Activated CD8-positive, alpha-beta T cell treated with anti-CD3 and anti-CD28 coated beads, Interleukin-2, amount 10 ng/mL, durations not matched to agents 7 days and 5 days (primary cell): ENCODE results near the gene FRAS1. TPM values are rescaled to one million over a fixed set of nuclear protein-coding genes. Genes with fewer than 3 reads are reported as not detected.

Experiments
- ATAC-seq: fragments of 150-1000 bp; cut with Tn5 transposase; one replicate; pipeline ENCODE4 v1.10.0; 2021; ENCODE audit warnings: moderate library complexity
- CTCF ChIA-PET: fragments of 350-600 bp; sonication (Branson Sonifier 250); formaldehyde crosslinking; loops from one replicate; lab custom pipeline; 2021; ENCODE audit warnings: antibody characterized with exemption; lab: Charles Lee
- POLR2A ChIA-PET: fragments of 350-600 bp; sonication (Branson Sonifier 250); formaldehyde crosslinking; loops from one replicate; lab custom pipeline; 2021; ENCODE audit warnings: antibody characterized with exemption; lab: Charles Lee
- DNase-seq: peaks from one replicate; pipeline ENCODE4 v3.0.0-alpha.2; 2020
- H3K27ac Mint-ChIP-seq: one replicate; pipeline ENCODE4 v1.8.0; 2021; ENCODE audit warnings: mild to moderate bottlenecking, mixed read lengths
- H3K27me3 Mint-ChIP-seq: one replicate; pipeline ENCODE4 v1.8.0; 2021; ENCODE audit warnings: low read depth, mixed read lengths
- H3K36me3 Mint-ChIP-seq: one replicate; pipeline ENCODE4 v1.8.0; 2021; ENCODE audit warnings: low read depth, mixed read lengths
- H3K4me1 Mint-ChIP-seq: one replicate; pipeline ENCODE4 v1.8.0; 2021; ENCODE audit warnings: low read depth, mixed read lengths
- H3K4me3 Mint-ChIP-seq: one replicate; pipeline ENCODE4 v1.8.0; 2021; ENCODE audit warnings: mild to moderate bottlenecking, mixed read lengths
- H3K9me3 Mint-ChIP-seq: one replicate; pipeline ENCODE4 v1.8.0; 2022; ENCODE audit warnings: mixed read lengths; ENCODE audit not compliant: insufficient read depth
- total RNA-seq, 2 experiments: library from RNA; stranded (reverse); gene quantifications; one replicate each; pipeline ENCODE4 v1.2.3, GENCODE V29; 2021

FRAS1 gene
- total RNA-seq, 2 experiments from 2014 or later: 0.08 TPM; not detected in 1

DNA sequence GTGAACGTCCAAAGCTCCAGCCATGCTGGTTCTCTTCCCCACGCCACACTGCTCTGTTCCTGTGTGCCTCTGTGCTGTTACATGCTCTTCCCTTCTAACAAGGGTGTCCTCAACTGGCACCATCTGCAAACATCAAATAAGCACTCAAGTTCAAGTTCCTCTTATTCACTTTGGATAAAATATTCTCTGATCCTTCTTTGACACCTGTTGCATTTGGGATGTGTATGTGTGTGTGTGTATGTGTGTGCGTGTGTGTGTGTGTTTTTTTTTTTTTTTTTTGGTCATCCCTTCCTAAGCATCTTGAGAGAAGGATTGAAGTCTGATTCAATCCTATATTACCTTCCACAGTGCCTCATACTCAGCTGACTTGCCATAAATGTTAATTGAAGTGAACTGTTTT, 290.4 kb downstream of the FRAS1 start:
- DNase-seq (no peak), ATAC-seq (no peak)
- Mint-ChIP-seq H3K27ac (no peak overlapping the region), H3K36me3 (no peaks in the 10 kb centered on the region), H3K9me3 (no peaks in the 10 kb centered on the region), H3K4me1 (no peaks in the 10 kb centered on the region), H3K4me3 (no peak overlapping the region), H3K27me3 (peaks cover 5% of the 10 kb centered on the region)
- ChIA-PET CTCF (no interaction called here), POLR2A (no interaction called here)

DNA sequence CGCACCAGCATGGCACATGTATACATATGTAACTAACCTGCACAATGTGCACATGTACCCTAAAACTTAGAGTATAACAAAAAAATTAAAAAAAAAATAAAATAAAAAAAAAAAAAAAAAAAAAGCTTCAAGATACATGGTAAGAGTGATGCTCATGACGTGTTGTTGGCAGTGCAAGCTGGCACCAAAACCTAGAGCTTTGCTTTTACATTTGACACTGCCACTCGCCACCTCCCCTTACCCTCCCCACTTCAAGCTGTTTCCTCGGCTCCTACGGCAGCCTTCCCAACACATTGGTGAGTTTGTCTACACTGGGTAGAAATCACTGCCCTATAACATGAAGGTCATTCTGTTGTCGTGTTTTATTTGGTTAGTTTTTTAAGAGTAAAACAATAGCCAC, 296.8 kb downstream of the FRAS1 start:
- no peaks in the 10 kb centered on the region for H3K4me1 Mint-ChIP-seq
- H3K27ac Mint-ChIP-seq: no peak overlapping the region
- CTCF ChIA-PET: interaction anchor here (1.1 kb wide), 1 partner anchor 12 kb away, joined by 4 read pairs; no protein-coding TSS in a partner anchor
- DNase-seq (no peak), ATAC-seq (no peak)
- no peaks in the 10 kb centered on the region for H3K9me3 Mint-ChIP-seq
- no peak overlapping the region for H3K4me3 Mint-ChIP-seq
- POLR2A ChIA-PET: no interaction called here
- peaks cover 16% of the 10 kb centered on the region for H3K27me3 Mint-ChIP-seq
- no peaks in the 10 kb centered on the region for H3K36me3 Mint-ChIP-seq

DNA sequence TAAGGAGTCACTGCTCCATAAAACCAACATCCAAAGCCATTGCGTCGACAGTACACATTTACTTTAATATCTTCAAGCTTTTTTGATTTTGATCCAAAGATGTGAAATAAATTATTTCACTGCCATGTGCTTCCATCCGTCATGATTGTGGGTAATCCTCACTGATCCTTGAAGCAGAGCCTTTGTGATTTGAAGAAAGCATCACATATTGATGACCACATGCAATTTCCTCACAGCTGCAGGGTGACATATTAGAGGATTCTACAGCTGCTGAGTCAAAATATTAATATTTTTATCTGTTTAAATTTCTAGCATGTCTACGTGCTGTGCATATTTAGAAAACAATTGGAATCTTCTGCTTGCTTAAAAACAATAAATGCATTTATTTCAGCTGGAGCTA, 297.7 kb downstream of the FRAS1 start:
- POLR2A ChIA-PET: no interaction called here
- DNase-seq (no peak), ATAC-seq (no peak)
- CTCF ChIA-PET: interaction anchor here (1.1 kb wide), 1 partner anchor 13 kb away, joined by 4 read pairs; no protein-coding TSS in a partner anchor
- H3K4me3 Mint-ChIP-seq: no peak overlapping the region
- H3K9me3 Mint-ChIP-seq: no peaks in the 10 kb centered on the region
- H3K4me1 Mint-ChIP-seq: no peaks in the 10 kb centered on the region
- H3K27ac Mint-ChIP-seq: no peak overlapping the region
- H3K27me3 Mint-ChIP-seq: peaks cover 22% of the 10 kb centered on the region
- no peaks in the 10 kb centered on the region for H3K36me3 Mint-ChIP-seq

DNA sequence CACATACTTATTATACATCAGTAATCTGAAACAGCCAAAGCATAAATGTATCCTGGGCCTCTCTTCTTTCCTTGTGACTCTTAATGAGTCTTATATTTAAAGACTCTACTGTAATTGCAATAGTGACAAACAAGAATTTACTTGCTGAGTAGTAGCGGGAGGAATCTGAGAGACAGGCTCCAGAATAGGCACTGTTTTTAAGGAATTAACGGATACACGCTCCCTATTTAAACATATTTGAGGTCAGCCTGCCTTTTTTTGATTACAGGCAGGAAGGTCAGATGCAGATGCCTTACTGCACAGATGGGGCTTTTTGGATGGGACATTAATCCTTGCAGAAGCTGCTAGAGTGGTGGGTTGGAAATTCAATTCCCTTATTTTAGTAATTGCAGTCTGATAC, 298.2 kb downstream of the FRAS1 start:
- DNase-seq (no peak), ATAC-seq (no peak)
- H3K4me1 Mint-ChIP-seq: no peaks in the 10 kb centered on the region
- H3K9me3 Mint-ChIP-seq: no peaks in the 10 kb centered on the region
- ChIA-PET CTCF (no interaction called here), POLR2A (no interaction called here)
- no peak overlapping the region for H3K4me3 Mint-ChIP-seq
- H3K27me3 Mint-ChIP-seq: peaks cover 25% of the 10 kb centered on the region
- H3K36me3 Mint-ChIP-seq: no peaks in the 10 kb centered on the region
- H3K27ac Mint-ChIP-seq: no peak overlapping the region

DNA sequence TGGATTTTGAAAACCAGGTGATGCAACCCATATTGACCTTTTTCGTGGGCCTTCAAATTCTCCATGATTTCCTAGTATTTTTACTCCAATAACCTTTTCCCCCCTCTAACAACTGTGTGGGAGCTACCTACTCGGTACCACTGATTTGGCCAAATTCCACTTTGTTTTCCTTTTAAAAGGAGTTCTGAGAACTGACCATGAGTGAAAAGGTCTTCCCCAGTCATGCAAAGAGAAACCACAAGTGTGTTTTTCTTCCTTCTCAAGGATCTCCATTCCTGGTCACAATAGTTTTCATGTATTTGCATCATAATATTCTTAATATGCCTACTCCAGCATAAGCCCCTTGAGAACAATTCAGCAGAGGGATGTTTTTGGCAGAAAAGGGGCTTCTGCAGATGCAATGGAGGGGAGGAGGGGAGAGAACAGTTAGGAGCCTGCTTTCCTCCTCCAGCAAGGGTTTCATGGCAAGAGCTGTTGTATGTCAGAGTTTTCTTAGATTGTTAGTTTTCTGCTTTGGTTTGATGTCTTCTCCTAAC, 299.2 kb downstream of the FRAS1 start:
- POLR2A ChIA-PET: no interaction called here
- Mint-ChIP-seq H3K4me3 (no peak overlapping the region), H3K27ac (no peak overlapping the region), H3K36me3 (no peaks in the 10 kb centered on the region), H3K27me3 (peaks cover 30% of the 10 kb centered on the region), H3K4me1 (no peaks in the 10 kb centered on the region), H3K9me3 (no peaks in the 10 kb centered on the region)
- CTCF ChIA-PET: no interaction called here
- no peak for DNase-seq
- ATAC-seq: no peak

GRCh38 chr4:78357122-78357521, 300.0 kb downstream of the FRAS1 start:
- DNase-seq: no peak
- ChIA-PET POLR2A (no interaction called here), CTCF (no interaction called here)
- no peak for ATAC-seq
- Mint-ChIP-seq H3K27ac (no peak overlapping the region), H3K36me3 (no peaks in the 10 kb centered on the region), H3K9me3 (no peaks in the 10 kb centered on the region), H3K4me3 (no peak overlapping the region), H3K4me1 (no peaks in the 10 kb centered on the region), H3K27me3 (peaks cover 30% of the 10 kb centered on the region)

DNA sequence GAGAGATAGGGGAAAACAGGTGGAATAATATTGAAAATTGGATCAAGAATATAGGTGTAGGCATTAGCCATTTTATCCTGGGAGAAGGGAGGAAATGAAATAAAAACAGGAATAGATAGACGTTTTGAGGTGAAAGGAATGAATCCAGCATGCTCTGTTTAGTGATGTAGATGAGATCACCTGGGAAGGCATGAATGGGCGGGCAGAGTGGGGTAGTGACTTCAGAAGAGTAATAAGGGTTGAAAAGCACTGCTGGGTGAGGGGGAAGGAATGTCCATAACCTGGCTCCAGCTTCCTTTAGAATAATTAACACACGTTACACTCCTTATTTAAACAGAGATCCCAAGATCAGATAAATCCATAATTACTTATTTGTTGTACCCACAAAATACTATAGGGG, 303.3 kb downstream of the FRAS1 start:
- no peaks in the 10 kb centered on the region for H3K36me3 Mint-ChIP-seq
- peaks cover 23% of the 10 kb centered on the region for H3K27me3 Mint-ChIP-seq

DNA sequence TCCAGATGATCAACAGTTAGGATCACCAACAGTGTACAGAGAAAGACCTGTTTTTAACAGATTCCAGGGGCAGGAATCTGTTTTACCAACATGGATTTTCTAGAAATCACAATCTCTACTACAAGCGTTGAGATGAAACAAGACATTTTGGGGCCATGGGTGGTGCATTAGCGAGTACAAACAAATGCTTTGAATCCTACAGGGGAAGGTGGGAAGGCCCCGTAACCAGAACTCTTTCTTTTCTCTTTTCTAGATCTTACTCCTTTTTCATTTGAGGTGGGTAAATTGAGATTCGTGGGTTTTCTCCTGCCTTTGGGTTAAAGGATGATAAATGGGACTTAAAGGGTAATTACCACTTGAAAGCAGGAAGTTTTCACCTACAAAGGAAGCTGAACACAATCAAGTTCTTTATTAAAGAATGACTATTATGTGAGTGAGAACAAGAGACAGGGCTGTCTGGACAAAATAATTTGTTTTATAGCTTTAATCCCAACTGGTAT, 304.5 kb downstream of the FRAS1 start:
- ChIA-PET CTCF (no interaction called here), POLR2A (no interaction called here)
- Mint-ChIP-seq H3K27ac (no peak overlapping the region), H3K4me1 (no peaks in the 10 kb centered on the region), H3K27me3 (peaks cover 22% of the 10 kb centered on the region), H3K9me3 (no peaks in the 10 kb centered on the region), H3K4me3 (no peak overlapping the region), H3K36me3 (no peaks in the 10 kb centered on the region)
- ATAC-seq (no peak), DNase-seq (no peak)

More for the DNA sequence above, 303.3 kb downstream of the FRAS1 start:
- ATAC-seq (no peak), DNase-seq (no peak)
- H3K4me3 Mint-ChIP-seq: no peak overlapping the region
- H3K27ac Mint-ChIP-seq: no peak overlapping the region
- H3K9me3 Mint-ChIP-seq: no peaks in the 10 kb centered on the region
- H3K4me1 Mint-ChIP-seq: no peaks in the 10 kb centered on the region
- CTCF ChIA-PET: no interaction called here
- POLR2A ChIA-PET: no interaction called here

- Mint-ChIP-seq H3K27ac (no peak overlapping the region), H3K27me3 (peaks cover 17% of the 10 kb centered on the region), H3K4me3 (no peak overlapping the region), H3K36me3 (no peaks in the 10 kb centered on the region), H3K4me1 (no peaks in the 10 kb centered on the region), H3K9me3 (no peaks in the 10 kb centered on the region)
- ATAC-seq (no peak), DNase-seq (no peak)
- ChIA-PET CTCF (no interaction called here), POLR2A (no interaction called here)
These were observed 305.2 kb downstream of the FRAS1 start for GRCh38 chr4:78362310-78362709.

- Mint-ChIP-seq H3K4me3 (no peak overlapping the region), H3K9me3 (no peaks in the 10 kb centered on the region), H3K4me1 (no peaks in the 10 kb centered on the region), H3K27me3 (peaks cover 17% of the 10 kb centered on the region), H3K27ac (no peak overlapping the region), H3K36me3 (no peaks in the 10 kb centered on the region)
- ChIA-PET CTCF (no interaction called here), POLR2A (no interaction called here)
- no peak for ATAC-seq
- no peak for DNase-seq
These were observed 306.0 kb downstream of the FRAS1 start for GRCh38 chr4:78363031-78363570.

GRCh38 chr4:78369679-78370078, 312.6 kb downstream of the FRAS1 start:
- no peaks in the 10 kb centered on the region for H3K4me1 Mint-ChIP-seq
- H3K4me3 Mint-ChIP-seq: no peak overlapping the region
- no peaks in the 10 kb centered on the region for H3K9me3 Mint-ChIP-seq
- no peak for DNase-seq
- H3K36me3 Mint-ChIP-seq: no peaks in the 10 kb centered on the region
- H3K27me3 Mint-ChIP-seq: peaks cover 28% of the 10 kb centered on the region
- ChIA-PET POLR2A (no interaction called here), CTCF (no interaction called here)
- no peak overlapping the region for H3K27ac Mint-ChIP-seq
- no peak for ATAC-seq

- ATAC-seq (no peak), DNase-seq (no peak)
- Mint-ChIP-seq H3K4me1 (no peaks in the 10 kb centered on the region), H3K4me3 (no peak overlapping the region), H3K9me3 (no peaks in the 10 kb centered on the region), H3K27ac (no peak overlapping the region), H3K36me3 (no peaks in the 10 kb centered on the region), H3K27me3 (peaks cover 32% of the 10 kb centered on the region)
- CTCF ChIA-PET: no interaction called here
- POLR2A ChIA-PET: no interaction called here
These were observed 313.7 kb downstream of the FRAS1 start for GRCh38 chr4:78370631-78371372.
